PC-3 (cell line): ENCODE results near the gene GPR26. TPM values are rescaled to one million over a fixed set of nuclear protein-coding genes. Genes with fewer than 3 reads are reported as not detected.

Experiments
- ATAC-seq: fragments of 200-7000 bp; cut with Tn5 transposase; 2 replicates; pipeline ENCODE4 v1.9.1; 2020; ENCODE audit warnings: mild to moderate bottlenecking, moderate library complexity
- BruUV-seq: library from RNA; stranded (reverse); fragments of 400-500 nt; replicated peaks from 2 replicates; lab custom pipeline; 2021; lab: Mats Ljungman, UMichigan
- CTCF ChIA-PET: fragments of 300-600 bp; sonication (Branson Sonifier 250); formaldehyde crosslinking; loops from one replicate; lab custom pipeline; 2022; ENCODE audit warnings: antibody characterized with exemption; lab: Charles Lee
- POLR2A ChIA-PET: fragments of 300-600 bp; sonication (Branson Sonifier 250); formaldehyde crosslinking; loops from one replicate; lab custom pipeline; 2022; ENCODE audit warnings: antibody characterized with exemption; ENCODE audit not compliant: unreplicated experiment; lab: Charles Lee
- DNase-seq: peaks from one replicate; pipeline ENCODE4 v3.0.0-alpha.2; 2015
- H2AFZ ChIP-seq: fragments of 300-600 bp; sonication (generic); 2 replicates; pipeline ENCODE4 v1.6.0; 2016; ENCODE audit warnings: antibody characterized with exemption, low read length
- H3F3A ChIP-seq: fragments of 300-600 bp; sonication (generic); one replicate; pipeline ENCODE4 v1.6.0; 2017; ENCODE audit warnings: antibody characterized with exemption, low read length, control low read depth, mild to moderate bottlenecking; ENCODE audit not compliant: unreplicated experiment
- H3K27ac ChIP-seq: fragments of 300-600 bp; sonication (generic); 2 replicates; pipeline ENCODE4 v1.5.1; 2016; ENCODE audit warnings: mild to moderate bottlenecking, low read length
- H3K27me3 ChIP-seq: fragments of 300-600 bp; sonication (generic); 2 replicates; pipeline ENCODE4 v1.6.1; 2016; ENCODE audit warnings: low read length, mixed read lengths
- H3K36me3 ChIP-seq: fragments of 300-600 bp; sonication (generic); 2 replicates; pipeline ENCODE4 v1.6.1; 2016; ENCODE audit warnings: low read depth, mixed run types, low read length, mixed read lengths
- H3K4me1 ChIP-seq: fragments of 300-600 bp; sonication (generic); 2 replicates; pipeline ENCODE4 v1.5.1; 2016; ENCODE audit warnings: low read length; ENCODE audit not compliant: insufficient read depth
- H3K4me2 ChIP-seq: fragments of 300-600 bp; sonication (generic); 2 replicates; pipeline ENCODE4 v1.6.0; 2016; ENCODE audit warnings: low read length
- H3K4me3 ChIP-seq: fragments of 300-600 bp; sonication (generic); 2 replicates; pipeline ENCODE4 v1.5.1; 2016; ENCODE audit warnings: mild to moderate bottlenecking, low read length, mixed read lengths
- H3K79me2 ChIP-seq: fragments of 300-600 bp; sonication (generic); 2 replicates; pipeline ENCODE4 v1.6.1; 2017; ENCODE audit warnings: low read length, mixed read lengths
- H3K9ac ChIP-seq: fragments of 300-600 bp; sonication (generic); 2 replicates; pipeline ENCODE4 v1.6.0; 2016; ENCODE audit warnings: mild to moderate bottlenecking, low read length
- H3K9me2 ChIP-seq: fragments of 300-600 bp; sonication (generic); replicated peaks from 2 replicates; pipeline ENCODE4 v1.6.1; 2016; ENCODE audit warnings: mixed run types, low read length, mixed read lengths
- H3K9me3 ChIP-seq: fragments of 300-600 bp; sonication (generic); 2 replicates; pipeline ENCODE4 v1.6.1; 2016; ENCODE audit warnings: low read length, mixed read lengths
- H4K20me1 ChIP-seq: fragments of 300-600 bp; sonication (generic); 2 replicates; pipeline ENCODE4 v1.6.1; 2016; ENCODE audit warnings: low read length, mixed read lengths
- EZH2 ChIP-seq: fragments of 300-600 bp; sonication (generic); IDR thresholded peaks from one replicate; pipeline ENCODE4 v1.6.1; 2017; ENCODE audit warnings: antibody characterized with exemption, mild to moderate bottlenecking, low read length; ENCODE audit not compliant: unreplicated experiment
- EZH2phosphoT487 ChIP-seq: fragments of 300-600 bp; sonication (generic); IDR thresholded peaks from 2 replicates; pipeline ENCODE4 v1.6.1; 2018; ENCODE audit warnings: mild to moderate bottlenecking, antibody characterized with exemption, low read length, borderline replicate concordance
- intact Hi-C: fragments of 100-400 bp; cut with micrococcal nuclease; formaldehyde crosslinking; loops from 2 replicates; pipeline ENCODE4 v1.9.0; 2023
- total RNA-seq: library from RNA; depleted of rRNA; stranded (reverse); fragments of >200 nt; gene quantifications from 2 replicates; pipeline ENCODE4 v1.2.3, GENCODE V29; 2014; rRNA removed
- TF ChIP-seq, protein P1 (sequence below): fragments of 300-600 bp; sonication (generic); conservative IDR thresholded peaks from 2 replicates; pipeline ENCODE4 v1.5.1; 2017; ENCODE audit warnings: antibody characterized with exemption, low read depth, mild to moderate bottlenecking, low read length

Gene GPR26
- total RNA-seq, 1 experiment from 2014 or later, result not detected

DNA sequence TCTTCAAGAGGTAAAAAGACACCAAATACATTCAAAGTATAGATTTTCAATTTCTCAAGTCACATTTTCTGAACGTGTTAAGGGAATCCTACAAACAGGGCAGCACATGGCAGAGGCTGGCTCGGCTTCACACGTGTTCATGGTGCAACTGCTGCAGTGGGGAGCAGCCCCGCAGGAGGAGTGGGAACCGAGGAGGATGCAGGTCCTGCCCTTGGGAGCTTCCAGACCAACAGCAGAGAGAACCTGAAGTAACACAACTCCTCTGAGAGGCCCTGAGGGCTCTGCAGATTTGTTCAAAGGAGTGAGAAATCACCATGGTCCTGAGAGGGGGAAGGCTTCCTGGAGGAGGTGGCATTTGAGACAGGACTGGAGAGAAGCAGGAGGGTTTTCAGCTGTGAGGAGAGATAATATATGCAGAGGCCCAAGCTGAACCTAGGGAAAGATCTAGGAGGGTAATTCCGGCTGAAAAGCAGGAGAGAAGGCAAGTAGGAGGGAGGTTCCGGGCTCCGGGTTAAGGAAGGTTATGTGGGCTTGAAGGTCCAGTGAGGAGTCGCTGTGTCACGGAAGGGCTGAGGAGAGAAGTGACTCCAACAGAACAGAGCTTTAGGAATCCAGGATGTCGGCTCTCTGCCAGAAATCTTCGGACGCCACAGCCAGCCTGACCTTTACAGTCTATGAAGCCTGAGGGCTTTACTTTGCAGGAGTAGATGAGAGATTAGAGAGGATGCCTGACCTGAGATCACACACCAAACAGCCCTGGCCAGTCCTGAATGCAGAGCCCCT, 77.5 kb downstream of the GPR26 start:
- intact Hi-C loops, result no loop called here
- Histone ChIP-seq H3K27me3 (peaks cover 3% of the 10 kb centered on the region; the same call in 1 of the 2 replicates), H3K4me1 (no peaks in the 10 kb centered on the region), H3K27ac (no peak overlapping the region), H3K4me2 (no peak overlapping the region), H3K9me3 (no peaks in the 10 kb centered on the region), H3K36me3 (no peaks in the 10 kb centered on the region), H3K9ac (no peak overlapping the region), H3K9me2 (no peaks in the 10 kb centered on the region), H2AFZ (no peak overlapping the region), H3K79me2 (no peaks in the 10 kb centered on the region), H3K4me3 (no peak overlapping the region), H4K20me1 (no peaks in the 10 kb centered on the region), H3F3A (no peaks in the 10 kb centered on the region)
- BruUV-seq, result no TSS peak
- ChIA-PET POLR2A (no interaction called here), CTCF (no interaction called here)
- DNase-seq (peak; percentile 13), ATAC-seq (no peak)
- TF ChIP-seq, protein P1, sequence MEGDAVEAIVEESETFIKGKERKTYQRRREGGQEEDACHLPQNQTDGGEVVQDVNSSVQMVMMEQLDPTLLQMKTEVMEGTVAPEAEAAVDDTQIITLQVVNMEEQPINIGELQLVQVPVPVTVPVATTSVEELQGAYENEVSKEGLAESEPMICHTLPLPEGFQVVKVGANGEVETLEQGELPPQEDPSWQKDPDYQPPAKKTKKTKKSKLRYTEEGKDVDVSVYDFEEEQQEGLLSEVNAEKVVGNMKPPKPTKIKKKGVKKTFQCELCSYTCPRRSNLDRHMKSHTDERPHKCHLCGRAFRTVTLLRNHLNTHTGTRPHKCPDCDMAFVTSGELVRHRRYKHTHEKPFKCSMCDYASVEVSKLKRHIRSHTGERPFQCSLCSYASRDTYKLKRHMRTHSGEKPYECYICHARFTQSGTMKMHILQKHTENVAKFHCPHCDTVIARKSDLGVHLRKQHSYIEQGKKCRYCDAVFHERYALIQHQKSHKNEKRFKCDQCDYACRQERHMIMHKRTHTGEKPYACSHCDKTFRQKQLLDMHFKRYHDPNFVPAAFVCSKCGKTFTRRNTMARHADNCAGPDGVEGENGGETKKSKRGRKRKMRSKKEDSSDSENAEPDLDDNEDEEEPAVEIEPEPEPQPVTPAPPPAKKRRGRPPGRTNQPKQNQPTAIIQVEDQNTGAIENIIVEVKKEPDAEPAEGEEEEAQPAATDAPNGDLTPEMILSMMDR, result no peak
- no peak for TF ChIP-seq EZH2
- TF ChIP-seq EZH2phosphoT487, result no peak

DNA sequence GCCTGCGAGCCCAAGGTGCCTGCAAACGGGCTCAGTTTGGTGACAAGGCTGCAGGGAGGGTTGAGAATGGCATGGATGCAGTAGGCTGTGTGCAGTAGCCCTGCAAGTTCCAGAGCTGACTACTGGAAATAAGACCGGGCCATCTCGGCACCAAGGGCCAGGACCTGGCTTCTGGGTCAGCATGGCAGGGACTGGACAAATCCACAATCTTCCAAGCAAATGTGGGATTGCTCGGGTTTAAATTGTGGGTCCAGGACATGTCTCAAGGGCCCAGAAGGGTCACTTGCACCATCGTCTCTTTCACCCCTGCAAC, 78.0 kb downstream of the GPR26 start:
- no peaks in the 10 kb centered on the region for H3K4me1 ChIP-seq
- ATAC-seq (no peak), DNase-seq (no peak)
- TF ChIP-seq EZH2phosphoT487, result no peak
- TF ChIP-seq, protein P1, result no peak
- no peak for TF ChIP-seq EZH2
- no peak overlapping the region for H3K9ac ChIP-seq
- POLR2A ChIA-PET, result no interaction called here
- H4K20me1 ChIP-seq, result no peaks in the 10 kb centered on the region
- H3K36me3 ChIP-seq, result no peaks in the 10 kb centered on the region
- no peaks in the 10 kb centered on the region for H3K9me2 ChIP-seq
- BruUV-seq, result no TSS peak
- H2AFZ ChIP-seq, result no peak overlapping the region
- no peak overlapping the region for H3K4me3 ChIP-seq
- CTCF ChIA-PET, result no interaction called here
- intact Hi-C loops, result no loop called here
- no peak overlapping the region for H3K4me2 ChIP-seq
- no peak overlapping the region for H3K27ac ChIP-seq
- H3K27me3 ChIP-seq, result peaks cover 3% of the 10 kb centered on the region; the same call in 1 of the 2 replicates
- H3K79me2 ChIP-seq, result no peaks in the 10 kb centered on the region
- H3F3A ChIP-seq, result no peaks in the 10 kb centered on the region
- H3K9me3 ChIP-seq, result no peaks in the 10 kb centered on the region

Other genes starting within 250 kb of the GPR26 start
- not detected in 2 replicates for gene CPXM2, start 225.5 kb downstream of the GPR26 start, total RNA-seq